K562 (cell line): ENCODE measurements around the gene PRRC2B. TPM values are rescaled to one million over a fixed set of nuclear protein-coding genes. Genes with fewer than 3 reads are reported as not detected.

Source experiments
- ATF1 ChIP-seq, 2 experiments: fragments of 450-650 bp in 1 of 2; IDR thresholded peaks; 2 replicates each; pipeline ENCODE4 v1.6.1; 2016; ENCODE audit warnings: missing compliant biosample characterization in 1 of 2, missing genetic modification characterization in 1 of 2
- CAMTA2 ChIP-seq: fragments of 250-450 bp; sonication (Bioruptor Pico); conservative IDR thresholded peaks from 2 replicates; pipeline ENCODE4 v1.5.1; 2022
- FIP1L1 ChIP-seq: fragments of 200-400 bp; formaldehyde crosslinking; IDR thresholded peaks from 2 replicates; pipeline ENCODE4 v1.6.1; 2018; ENCODE audit warnings: mild to moderate bottlenecking, low read depth, low read length; ENCODE audit not compliant: poor library complexity, severe bottlenecking
- HIVEP1 ChIP-seq: fragments of 250-450 bp; sonication (Bioruptor Pico); IDR thresholded peaks from 2 replicates; pipeline ENCODE4 v1.4.0; 2020; ENCODE audit warnings: mild to moderate bottlenecking
- HMG20B ChIP-seq: fragments of 250-450 bp; sonication (Bioruptor Pico); IDR thresholded peaks from 2 replicates; pipeline ENCODE4 v1.5.0; 2021; ENCODE audit warnings: mild to moderate bottlenecking
- HNRNPK ChIP-seq: fragments of 200-400 bp; formaldehyde crosslinking; IDR thresholded peaks from one replicate; pipeline ENCODE4 v1.6.1; 2018; ENCODE audit warnings: mild to moderate bottlenecking, low read depth, low read length; ENCODE audit not compliant: poor library complexity, severe bottlenecking
- HOMEZ ChIP-seq: fragments of 250-450 bp; sonication (Bioruptor Pico); IDR thresholded peaks from 2 replicates; pipeline ENCODE4 v1.4.0; 2020; ENCODE audit warnings: mild to moderate bottlenecking, moderate library complexity
- ILF3 ChIP-seq: fragments of 450-650 bp; IDR thresholded peaks from 2 replicates; pipeline ENCODE4 v1.6.1; 2018; ENCODE audit warnings: antibody characterized with exemption, mild to moderate bottlenecking, moderate library complexity, borderline replicate concordance
- KAT2B ChIP-seq: IDR thresholded peaks from one replicate; pipeline ENCODE4 v1.6.1; 2012; ENCODE audit warnings: low read depth, mild to moderate bottlenecking, control low read depth, inconsistent platforms, low read length, moderate library complexity
- LEF1 ChIP-seq: fragments of 450-650 bp; IDR thresholded peaks from 2 replicates; pipeline ENCODE4 v1.6.1; 2016; ENCODE audit warnings: mild to moderate bottlenecking
- NFYB ChIP-seq: IDR thresholded peaks from 2 replicates; pipeline ENCODE4 v1.6.1; 2011; ENCODE audit warnings: mild to moderate bottlenecking, moderate library complexity; ENCODE audit not compliant: insufficient read length; ENCODE audit errors: extremely low read depth
- NR2C2 ChIP-seq, 2 experiments: fragments of 200-800 bp in 1 of 2; sonication (Bioruptor generic) in 1 of 2; sonication (generic) in 1 of 2; formaldehyde crosslinking in 1 of 2; IDR thresholded peaks; 2 replicates each; pipeline versions ENCODE4 v1.6.1 to v1.8.0; 2016 to 2022; ENCODE audit warnings: mild to moderate bottlenecking in 1 of 2, missing compliant biosample characterization in 1 of 2, missing genetic modification characterization in 1 of 2, missing genetic modification reagents in 1 of 2
- RHOXF2B ChIP-seq: fragments of 250-450 bp; sonication (Bioruptor Pico); conservative IDR thresholded peaks from 2 replicates; pipeline ENCODE4 v1.5.1; 2021
- SLC30A9 ChIP-seq: fragments of 250-450 bp; sonication (Bioruptor Pico); IDR thresholded peaks from 2 replicates; pipeline ENCODE4 v1.8.0; 2022; ENCODE audit warnings: mild to moderate bottlenecking, moderate library complexity
- TBP ChIP-seq: optimal IDR thresholded peaks from 2 replicates; pipeline ENCODE3; 2011; ENCODE audit warnings: low read depth, low read length, improper control_type of control experiment
- TEAD4 ChIP-seq, 2 experiments: sonication (generic) in 1 of 2; formaldehyde crosslinking in 1 of 2; IDR thresholded peaks; 2 replicates each; pipeline versions ENCODE4 v1.6.1 to v1.8.0; 2012 to 2022; ENCODE audit warnings: borderline replicate concordance in 1 of 2, inconsistent platforms in 1 of 2, low read length in 1 of 2, mild to moderate bottlenecking in 1 of 2, missing genetic modification reagents in 1 of 2
- USF2 ChIP-seq: sonication (generic); formaldehyde crosslinking; IDR thresholded peaks from 2 replicates; pipeline ENCODE4 v1.5.0; 2020; ENCODE audit warnings: missing genetic modification reagents
- ZBTB12 ChIP-seq: fragments of 250-450 bp; sonication (Bioruptor Pico); IDR thresholded peaks from 2 replicates; pipeline ENCODE4 v1.4.0; 2020
- ZNF668 ChIP-seq: fragments of 250-450 bp; sonication (Bioruptor Pico); IDR thresholded peaks from 2 replicates; pipeline ENCODE4 v1.8.0; 2022; ENCODE audit warnings: mild to moderate bottlenecking, inconsistent platforms
- ZNF696 ChIP-seq: fragments of 250-450 bp; sonication (Bioruptor Pico); conservative IDR thresholded peaks from 2 replicates; pipeline ENCODE4 v1.4.0; 2020; ENCODE audit warnings: mild to moderate bottlenecking, moderate library complexity
- ZNF764 ChIP-seq: fragments of 250-450 bp; sonication (Bioruptor Pico); IDR thresholded peaks from 2 replicates; pipeline ENCODE4 v1.4.0; 2020; ENCODE audit warnings: low read depth, mild to moderate bottlenecking, moderate library complexity
- ZNF79 ChIP-seq: fragments of 250-450 bp; sonication (Bioruptor Pico); IDR thresholded peaks from 2 replicates; pipeline ENCODE4 v1.4.0; 2020; ENCODE audit warnings: low read depth, mild to moderate bottlenecking, moderate library complexity
- polyA plus RNA-seq, 8 experiments: library from polyadenylated mRNA; depleted of rRNA in 4 of 8; stranded (reverse) in 5 of 8; unstranded in 3 of 8; fragments of >200 nt; fragmentation: Nextera tagmentation in 2 of 8; fragmentation: Illumina TruSeq in 1 of 8; extraction: Ambion mirVana in 2 of 8; extraction: Trizol in 1 of 8; gene quantifications; 2 replicates each; pipeline versions ENCODE4 v1.2.1 to v1.2.3, GENCODE V29; 2011 to 2014; ENCODE audit warnings: inconsistent platforms in 1 of 8, missing spikeins in 1 of 8
- total RNA-seq, 7 experiments: library from RNA; depleted of rRNA in 6 of 7; stranded (reverse); fragments of >200 nt in 6 of 7; fragmentation: Illumina TruSeq in 2 of 7; extraction: Trizol in 2 of 7; gene quantifications; 2 replicates each; pipeline versions ENCODE4 v1.2.1 to v1.2.3, GENCODE V29; 2011 to 2021; ENCODE audit warnings: low replicate concordance in 1 of 7
- TF ChIP-seq, protein P1 (sequence below): fragments of 450-650 bp; conservative IDR thresholded peaks from 2 replicates; pipeline ENCODE4 v1.6.1; 2016; ENCODE audit warnings: missing genetic modification characterization, low read depth, mild to moderate bottlenecking, control low read depth, missing compliant biosample characterization

Gene PRRC2B
- total and polyA plus RNA-seq, 9 of the 15 experiments (the other 6 are each of a cell fraction or from before 2014, with no cell fraction given) = 0.34 to 125 (median 30.9) TPM

DNA sequence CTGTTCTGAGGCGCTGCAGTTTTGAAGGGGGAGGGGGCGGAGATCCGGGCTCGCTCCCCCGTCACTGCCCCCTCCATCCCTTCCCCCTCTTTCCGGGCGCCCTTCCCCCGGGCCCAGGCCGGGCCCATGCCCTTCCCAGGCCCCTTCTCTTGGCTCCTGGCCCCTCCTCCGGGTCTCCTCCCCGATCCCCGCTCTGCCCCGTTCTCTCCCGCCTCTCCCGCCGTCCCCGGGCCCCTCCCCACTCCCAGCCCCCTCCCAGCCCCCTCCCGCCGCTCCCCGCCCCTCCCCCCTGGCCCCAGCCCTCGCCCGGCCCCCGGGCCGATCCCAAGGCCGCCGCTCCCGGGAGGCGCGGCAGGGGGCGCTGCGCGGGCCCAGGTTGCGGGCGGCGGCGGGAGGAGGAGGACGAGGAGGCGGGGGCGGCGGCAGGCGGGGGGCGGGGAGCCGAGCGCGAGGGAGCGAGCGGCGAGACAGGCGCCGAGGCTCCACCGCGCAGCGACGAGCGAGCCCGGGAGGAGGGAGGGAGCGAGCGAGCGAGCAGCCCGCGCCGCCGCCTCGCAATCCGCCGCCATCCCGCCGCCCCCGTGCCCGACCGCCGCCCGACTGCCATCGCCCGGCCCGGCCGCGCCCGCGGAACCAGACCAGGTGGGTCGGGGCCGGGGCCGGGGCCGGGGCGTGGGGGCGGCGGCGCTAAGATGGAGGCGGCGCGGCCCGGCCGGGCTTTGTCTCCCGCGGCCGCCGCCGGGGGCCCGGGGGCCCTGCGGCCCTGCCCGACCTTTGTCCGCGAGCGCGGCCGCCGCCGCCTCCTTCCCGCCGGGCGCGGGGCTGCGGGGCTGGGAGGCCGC, at the start of gene PRRC2B (continued):
- TF ChIP-seq, protein P1, sequence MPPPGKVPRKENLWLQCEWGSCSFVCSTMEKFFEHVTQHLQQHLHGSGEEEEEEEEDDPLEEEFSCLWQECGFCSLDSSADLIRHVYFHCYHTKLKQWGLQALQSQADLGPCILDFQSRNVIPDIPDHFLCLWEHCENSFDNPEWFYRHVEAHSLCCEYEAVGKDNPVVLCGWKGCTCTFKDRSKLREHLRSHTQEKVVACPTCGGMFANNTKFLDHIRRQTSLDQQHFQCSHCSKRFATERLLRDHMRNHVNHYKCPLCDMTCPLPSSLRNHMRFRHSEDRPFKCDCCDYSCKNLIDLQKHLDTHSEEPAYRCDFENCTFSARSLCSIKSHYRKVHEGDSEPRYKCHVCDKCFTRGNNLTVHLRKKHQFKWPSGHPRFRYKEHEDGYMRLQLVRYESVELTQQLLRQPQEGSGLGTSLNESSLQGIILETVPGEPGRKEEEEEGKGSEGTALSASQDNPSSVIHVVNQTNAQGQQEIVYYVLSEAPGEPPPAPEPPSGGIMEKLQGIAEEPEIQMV (tag) = no peak
- no peak for TF ChIP-seq ZNF79
- no peak for TF ChIP-seq HOMEZ
- TF ChIP-seq KAT2B = no peak
- no peak for TF ChIP-seq LEF1
- TF ChIP-seq ATF1 (CRISPR knock-in tag; IDR thresholded peaks at IDR 0.05) = no peak
- TF ChIP-seq ATF1 (tag; IDR thresholded peaks at IDR 0.05) = no peak
- TF ChIP-seq SLC30A9 = no peak
- no peak for TF ChIP-seq ILF3
- TF ChIP-seq TBP = peak; percentile 87
- TF ChIP-seq FIP1L1 = no peak
- no peak for TF ChIP-seq NR2C2 (CRISPR knock-in tag; IDR thresholded peaks at IDR 0.05)
- TF ChIP-seq NR2C2 (tag; IDR thresholded peaks at IDR 0.05) = peak; percentile 47; the same call in 1 of the 2 replicates
- no peak for TF ChIP-seq TEAD4 (IDR thresholded peaks at IDR 0.05; ENCODE audit: low read length)
- no peak for TF ChIP-seq TEAD4 (CRISPR knock-in tag; IDR thresholded peaks at IDR 0.05; ENCODE audit: borderline replicate concordance)
- no peak for TF ChIP-seq HNRNPK
- TF ChIP-seq CAMTA2 (CRISPR knock-in tag) = no peak
- TF ChIP-seq ZNF668 (CRISPR knock-in tag) = no peak
- no peak for TF ChIP-seq HIVEP1 (CRISPR knock-in tag)
- TF ChIP-seq ZNF764 (CRISPR knock-in tag) = no peak
- no peak for TF ChIP-seq HMG20B (CRISPR knock-in tag)
- TF ChIP-seq RHOXF2B (CRISPR knock-in tag) = no peak
- TF ChIP-seq NFYB = no peak
- TF ChIP-seq ZBTB12 (CRISPR knock-in tag) = no peak
- TF ChIP-seq USF2 = no peak
- no peak for TF ChIP-seq ZNF696
